Esophagus muscularis mucosa (tissue), 4 donors: ENCODE measurements around the gene DNAH10. TPM values are rescaled to one million over a fixed set of nuclear protein-coding genes. Genes with fewer than 3 reads are reported as not detected.

Experiments
- DNase-seq: peaks from one replicate; pipeline ENCODE4 v3.0.0-alpha.2; 2017; ENCODE audit errors: extremely low spot score
- H3K27ac ChIP-seq, 4 donors: fragments of 200-600 bp; sonication (generic); replicated peaks in 1 of 4; 1 replicate in 3 of 4; 2 replicates in 1 of 4; pipeline ENCODE4 v1.5.1; 2016 to 2019; ENCODE audit warnings: mild to moderate bottlenecking in 1 of 4
- H3K27me3 ChIP-seq, 4 donors: fragments of 200-600 bp; sonication (generic); one replicate each; pipeline versions ENCODE4 v1.5.1 to v1.6.0; 2016 to 2019
- H3K36me3 ChIP-seq, 4 donors: fragments of 200-600 bp; sonication (generic); one replicate each; pipeline ENCODE4 v1.5.1; 2016 to 2019
- H3K4me1 ChIP-seq, 4 donors: fragments of 200-600 bp; sonication (generic); one replicate each; pipeline ENCODE4 v1.5.1; 2016 to 2019
- H3K4me3 ChIP-seq, 4 donors: fragments of 200-600 bp; sonication (generic); 1 replicate in 2 of 4; 2 replicates in 2 of 4; pipeline ENCODE4 v1.5.1; 2016 to 2019; ENCODE audit warnings: mild to moderate bottlenecking in 4 of 4, moderate library complexity in 1 of 4
- H3K9me3 ChIP-seq, 4 donors: fragments of 200-600 bp; sonication (generic); 1 replicate in 3 of 4; 2 replicates in 1 of 4; pipeline ENCODE4 v1.5.1; 2016 to 2019
- EP300 ChIP-seq: sonication (generic); formaldehyde crosslinking; IDR thresholded peaks from one replicate; pipeline ENCODE4 v1.6.1; 2017; ENCODE audit warnings: antibody characterized with exemption
- POLR2A ChIP-seq: fragments of 450-650 bp; IDR thresholded peaks from one replicate; pipeline ENCODE4 v1.6.1; 2017; ENCODE audit warnings: antibody characterized with exemption, moderate library complexity, mild to moderate bottlenecking, low read depth
- POLR2AphosphoS5 ChIP-seq, 2 donors: sonication (generic); formaldehyde crosslinking; IDR thresholded peaks; one replicate each; pipeline ENCODE4 v1.6.1; 2017; ENCODE audit warnings: antibody characterized with exemption in 2 of 2
- WGBS: methylation state at CpG from one replicate; pipeline ENCODE4 v1.1.5; 2018; 5-methylcytosine and 5-hydroxymethylcytosine counted together
- intact Hi-C: fragments of 100-400 bp; cut with DNase I; formaldehyde crosslinking; loops from one replicate; pipeline ENCODE4 v1.15.1; 2023
- total RNA-seq, 4 donors: library from RNA; depleted of rRNA; stranded (reverse); fragments of >200 nt; gene quantifications; one replicate each; pipeline versions ENCODE4 v1.1.0 to v1.2.1, GENCODE V29; 2016
- TF ChIP-seq, protein P1 (sequence below), 3 experiments: fragments of 200-600 bp in 2 of 3; fragments of 450-650 bp in 1 of 3; sonication (generic) in 2 of 3; IDR thresholded peaks; one replicate each; pipeline ENCODE4 v1.5.1; 2017 to 2019; ENCODE audit warnings: antibody characterized with exemption in 3 of 3, mild to moderate bottlenecking in 2 of 3, moderate library complexity in 1 of 3

DNAH10 gene
- total RNA-seq, 4 donors from 2014 or later = 0.06 to 1.3 TPM; not detected in 2

DNA sequence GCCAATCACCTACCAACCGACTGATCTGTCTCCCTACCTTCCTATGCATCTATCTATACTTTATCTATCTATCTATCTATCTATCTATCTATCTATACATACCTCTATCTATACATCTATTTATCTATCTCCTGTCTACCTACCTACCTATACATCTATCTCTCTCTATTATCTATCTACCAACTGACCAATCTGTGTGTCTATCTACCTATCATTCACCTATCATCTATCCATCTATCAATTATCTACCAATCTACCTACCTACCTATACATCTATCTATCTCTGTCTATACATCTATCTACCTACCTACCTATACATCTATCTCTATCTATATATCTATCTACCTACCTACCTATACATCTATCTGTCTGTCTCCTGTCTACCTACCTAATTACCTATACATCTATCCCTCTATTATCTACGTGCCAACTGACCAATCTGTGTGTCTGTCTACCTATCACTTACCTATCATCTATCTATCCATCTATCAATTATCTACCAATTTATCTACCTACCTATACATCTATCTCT is 3.5 kb downstream of the DNAH10 start:
- Histone ChIP-seq H3K27me3 (peaks cover 0 to 40% (median 15%) of the 10 kb centered on the region in 4 donors), H3K27ac (no peak overlapping the region), H3K9me3 (no peaks in the 10 kb centered on the region), H3K36me3 (no peaks in the 10 kb centered on the region), H3K4me3 (no peak overlapping the region), H3K4me1 (peaks cover 4 to 16% (median 13%) of the 10 kb centered on the region in 4 donors)
- intact Hi-C loops = no loop called here
- 80% methylated on average over 2 of the region's 2 CpGs for WGBS
- TF ChIP-seq POLR2AphosphoS5 (IDR thresholded peaks at IDR 0.05) (no peak), EP300 (no peak), POLR2A (no peak)
- TF ChIP-seq, protein P1, sequence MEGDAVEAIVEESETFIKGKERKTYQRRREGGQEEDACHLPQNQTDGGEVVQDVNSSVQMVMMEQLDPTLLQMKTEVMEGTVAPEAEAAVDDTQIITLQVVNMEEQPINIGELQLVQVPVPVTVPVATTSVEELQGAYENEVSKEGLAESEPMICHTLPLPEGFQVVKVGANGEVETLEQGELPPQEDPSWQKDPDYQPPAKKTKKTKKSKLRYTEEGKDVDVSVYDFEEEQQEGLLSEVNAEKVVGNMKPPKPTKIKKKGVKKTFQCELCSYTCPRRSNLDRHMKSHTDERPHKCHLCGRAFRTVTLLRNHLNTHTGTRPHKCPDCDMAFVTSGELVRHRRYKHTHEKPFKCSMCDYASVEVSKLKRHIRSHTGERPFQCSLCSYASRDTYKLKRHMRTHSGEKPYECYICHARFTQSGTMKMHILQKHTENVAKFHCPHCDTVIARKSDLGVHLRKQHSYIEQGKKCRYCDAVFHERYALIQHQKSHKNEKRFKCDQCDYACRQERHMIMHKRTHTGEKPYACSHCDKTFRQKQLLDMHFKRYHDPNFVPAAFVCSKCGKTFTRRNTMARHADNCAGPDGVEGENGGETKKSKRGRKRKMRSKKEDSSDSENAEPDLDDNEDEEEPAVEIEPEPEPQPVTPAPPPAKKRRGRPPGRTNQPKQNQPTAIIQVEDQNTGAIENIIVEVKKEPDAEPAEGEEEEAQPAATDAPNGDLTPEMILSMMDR (IDR thresholded peaks at IDR 0.05) = no peak
- no peak for DNase-seq

- Histone ChIP-seq H3K4me1 (peaks cover 0 to 3% (median 2%) of the 10 kb centered on the region in 4 donors), H3K4me3 (no peak overlapping the region), H3K27ac (no peak overlapping the region), H3K27me3 (peaks cover 0 to 21% (median 4%) of the 10 kb centered on the region in 4 donors), H3K36me3 (no peaks in the 10 kb centered on the region), H3K9me3 (no peaks in the 10 kb centered on the region)
- intact Hi-C loops = no loop called here
- no peak for DNase-seq
- TF ChIP-seq EP300 (no peak), POLR2AphosphoS5 (IDR thresholded peaks at IDR 0.05) (no peak)
- TF ChIP-seq, protein P1 (IDR thresholded peaks at IDR 0.05) = no peak
- 67% methylated on average over 9 of the region's 9 CpGs for WGBS
These were observed 5.5 kb downstream of the DNAH10 start for GRCh38 chr12:123767613-123768012.

DNA sequence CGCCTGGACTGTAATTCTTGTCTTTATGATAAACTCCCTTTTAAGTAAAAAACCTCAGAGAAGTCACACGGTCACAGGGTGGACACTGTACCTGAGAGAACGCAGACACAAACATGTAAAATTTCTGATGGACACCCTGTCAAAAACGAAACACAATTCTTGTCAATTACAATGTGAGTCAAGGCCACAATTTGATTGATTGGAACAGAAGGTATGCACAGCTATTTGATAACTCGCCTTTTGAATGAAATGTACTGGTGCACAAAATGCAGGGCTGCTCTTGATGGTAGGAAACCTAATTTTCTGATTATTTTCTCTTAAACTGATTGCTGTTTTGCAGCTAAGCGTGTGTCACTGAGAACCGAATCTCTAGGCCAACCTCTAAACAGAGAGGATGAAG is 9.2 kb downstream of the DNAH10 start:
- no peak for TF ChIP-seq POLR2AphosphoS5 (IDR thresholded peaks at IDR 0.05)
- Histone ChIP-seq H3K36me3 (no peaks in the 10 kb centered on the region), H3K4me3 (no peak overlapping the region), H3K27ac (no peak overlapping the region), H3K4me1 (no peaks in the 10 kb centered on the region), H3K9me3 (no peaks in the 10 kb centered on the region), H3K27me3 (peaks cover 0 to 9% (median 0%) of the 10 kb centered on the region in 4 donors)
- WGBS = 85% methylated on average over 7 of the region's 7 CpGs
- intact Hi-C loops = no loop called here
- DNase-seq = no peak

- no peak overlapping the region for H3K27ac ChIP-seq
- no peak for DNase-seq
- intact Hi-C loops = no loop called here
- H3K4me3 ChIP-seq = no peak overlapping the region
- H3K4me1 ChIP-seq = no peaks in the 10 kb centered on the region
- H3K36me3 ChIP-seq = no peaks in the 10 kb centered on the region
- 73% methylated on average over 5 of the region's 5 CpGs for WGBS
- TF ChIP-seq, protein P1 (IDR thresholded peaks at IDR 0.05) = no peak
- TF ChIP-seq POLR2A (no peak), EP300 (no peak), POLR2AphosphoS5 (IDR thresholded peaks at IDR 0.05) (no peak)
- no peaks in the 10 kb centered on the region for H3K9me3 ChIP-seq
- peaks cover 0 to 8% (median 0%) of the 10 kb centered on the region in 4 donors for H3K27me3 ChIP-seq
These were observed 10.0 kb downstream of the DNAH10 start for GRCh38 chr12:123772074-123772473.

- Histone ChIP-seq H3K27ac (no peak overlapping the region), H3K4me3 (no peak overlapping the region), H3K9me3 (no peaks in the 10 kb centered on the region), H3K27me3 (no peaks in the 10 kb centered on the region), H3K4me1 (no peaks in the 10 kb centered on the region), H3K36me3 (no peaks in the 10 kb centered on the region)
- TF ChIP-seq, protein P1 (IDR thresholded peaks at IDR 0.05) = no peak
- no peak for TF ChIP-seq POLR2AphosphoS5 (IDR thresholded peaks at IDR 0.05)
- WGBS = 36% methylated on average over 1 of the region's 1 CpG
- no peak for DNase-seq
- intact Hi-C loops = no loop called here
These were observed 11.3 kb downstream of the DNAH10 start for GRCh38 chr12:123773375-123773774.
